Activated CD8-positive, alpha-beta T cell treated with anti-CD3 and anti-CD28 coated beads for 36 hours (primary cell): ENCODE measurements around the gene MAGEF1. TPM values are rescaled to one million over a fixed set of nuclear protein-coding genes. Genes with fewer than 3 reads are reported as not detected.

Experiments used
- ATAC-seq: fragments of 200-7000 bp; cut with Tn5 transposase; one replicate; pipeline ENCODE4 v1.10.0; 2021; ENCODE audit warnings: mild to moderate bottlenecking, moderate library complexity
- CTCF ChIA-PET: fragments of 350-600 bp; sonication (Branson Sonifier 250); formaldehyde crosslinking; loops from one replicate; lab custom pipeline; 2021; ENCODE audit warnings: antibody characterized with exemption; lab: Charles Lee
- POLR2A ChIA-PET: fragments of 350-600 bp; sonication (Branson Sonifier 250); formaldehyde crosslinking; loops from one replicate; lab custom pipeline; 2021; ENCODE audit warnings: antibody characterized with exemption; lab: Charles Lee
- DNase-seq: peaks from one replicate; pipeline ENCODE4 v3.0.0-alpha.2; 2020
- H3K27ac Mint-ChIP-seq: one replicate; pipeline ENCODE4 v1.8.0; 2021; ENCODE audit warnings: mild to moderate bottlenecking, mixed read lengths
- H3K27me3 Mint-ChIP-seq: one replicate; pipeline ENCODE4 v1.8.0; 2021; ENCODE audit warnings: mixed read lengths
- H3K36me3 Mint-ChIP-seq: one replicate; pipeline ENCODE4 v1.8.0; 2021; ENCODE audit warnings: low read depth, mixed read lengths
- H3K4me1 Mint-ChIP-seq: one replicate; pipeline ENCODE4 v1.8.0; 2021; ENCODE audit warnings: low read depth, mixed read lengths
- H3K4me3 Mint-ChIP-seq: one replicate; pipeline ENCODE4 v1.8.0; 2021; ENCODE audit warnings: mild to moderate bottlenecking, moderate library complexity, mixed read lengths
- H3K9me3 Mint-ChIP-seq: one replicate; pipeline ENCODE4 v1.8.0; 2021; ENCODE audit warnings: mixed read lengths
- intact Hi-C: fragments of 100-400 bp; cut with micrococcal nuclease; formaldehyde crosslinking; loops from one replicate; pipeline ENCODE4 v1.10.0; 2022
- total RNA-seq, 2 experiments: library from RNA; stranded (reverse); gene quantifications; one replicate each; pipeline ENCODE4 v1.2.3, GENCODE V29; 2021
- TF ChIP-seq, protein P1 (sequence below): fragments of 200-600 bp; IDR thresholded peaks from one replicate; pipeline ENCODE4 v1.8.0; 2022; ENCODE audit warnings: antibody characterized with exemption, mild to moderate bottlenecking

Gene MAGEF1
- total RNA-seq, 2 experiments from 2014 or later, result 19.2 to 19.3 TPM

DNA sequence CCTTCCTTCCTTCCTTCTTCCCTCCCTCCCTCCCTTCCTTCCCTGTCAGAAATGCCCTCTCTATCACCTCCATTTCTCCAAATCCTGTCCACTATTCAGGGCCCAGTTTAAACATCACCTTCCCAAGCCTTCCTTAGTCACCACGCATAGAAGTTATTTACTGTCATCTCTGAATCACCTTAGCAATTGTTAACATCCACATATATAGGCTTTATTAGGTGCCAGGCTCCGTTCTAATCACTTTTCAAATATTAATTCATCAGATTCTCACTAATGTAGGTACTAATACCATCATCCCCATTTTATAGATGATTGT, 1.1 kb upstream of the MAGEF1 start:
- DNase-seq, result no peak
- Mint-ChIP-seq H3K9me3 (no peaks in the 10 kb centered on the region), H3K27ac (no peak overlapping the region), H3K4me1 (peaks cover 22% of the 10 kb centered on the region), H3K27me3 (no peaks in the 10 kb centered on the region), H3K36me3 (peaks cover 22% of the 10 kb centered on the region), H3K4me3 (no peak overlapping the region)
- CTCF ChIA-PET, result interaction anchor here (1.2 to 2.6 kb wide), 4 partner anchors 12 to 168 kb away, joined by 3 to 15 read pairs (median 6); partner anchors contain the start of gene EPHB3
- ATAC-seq, result no peak
- intact Hi-C loops, result loop anchor here (5.0 kb wide), 1 partner anchor 141 kb away; no protein-coding TSS in a partner anchor
- POLR2A ChIA-PET, result interaction anchor here (1.0 kb wide), 1 partner anchor 25 kb away, joined by 5 read pairs; no protein-coding TSS in a partner anchor
- TF ChIP-seq, protein P1, sequence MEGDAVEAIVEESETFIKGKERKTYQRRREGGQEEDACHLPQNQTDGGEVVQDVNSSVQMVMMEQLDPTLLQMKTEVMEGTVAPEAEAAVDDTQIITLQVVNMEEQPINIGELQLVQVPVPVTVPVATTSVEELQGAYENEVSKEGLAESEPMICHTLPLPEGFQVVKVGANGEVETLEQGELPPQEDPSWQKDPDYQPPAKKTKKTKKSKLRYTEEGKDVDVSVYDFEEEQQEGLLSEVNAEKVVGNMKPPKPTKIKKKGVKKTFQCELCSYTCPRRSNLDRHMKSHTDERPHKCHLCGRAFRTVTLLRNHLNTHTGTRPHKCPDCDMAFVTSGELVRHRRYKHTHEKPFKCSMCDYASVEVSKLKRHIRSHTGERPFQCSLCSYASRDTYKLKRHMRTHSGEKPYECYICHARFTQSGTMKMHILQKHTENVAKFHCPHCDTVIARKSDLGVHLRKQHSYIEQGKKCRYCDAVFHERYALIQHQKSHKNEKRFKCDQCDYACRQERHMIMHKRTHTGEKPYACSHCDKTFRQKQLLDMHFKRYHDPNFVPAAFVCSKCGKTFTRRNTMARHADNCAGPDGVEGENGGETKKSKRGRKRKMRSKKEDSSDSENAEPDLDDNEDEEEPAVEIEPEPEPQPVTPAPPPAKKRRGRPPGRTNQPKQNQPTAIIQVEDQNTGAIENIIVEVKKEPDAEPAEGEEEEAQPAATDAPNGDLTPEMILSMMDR, result no peak

DNA sequence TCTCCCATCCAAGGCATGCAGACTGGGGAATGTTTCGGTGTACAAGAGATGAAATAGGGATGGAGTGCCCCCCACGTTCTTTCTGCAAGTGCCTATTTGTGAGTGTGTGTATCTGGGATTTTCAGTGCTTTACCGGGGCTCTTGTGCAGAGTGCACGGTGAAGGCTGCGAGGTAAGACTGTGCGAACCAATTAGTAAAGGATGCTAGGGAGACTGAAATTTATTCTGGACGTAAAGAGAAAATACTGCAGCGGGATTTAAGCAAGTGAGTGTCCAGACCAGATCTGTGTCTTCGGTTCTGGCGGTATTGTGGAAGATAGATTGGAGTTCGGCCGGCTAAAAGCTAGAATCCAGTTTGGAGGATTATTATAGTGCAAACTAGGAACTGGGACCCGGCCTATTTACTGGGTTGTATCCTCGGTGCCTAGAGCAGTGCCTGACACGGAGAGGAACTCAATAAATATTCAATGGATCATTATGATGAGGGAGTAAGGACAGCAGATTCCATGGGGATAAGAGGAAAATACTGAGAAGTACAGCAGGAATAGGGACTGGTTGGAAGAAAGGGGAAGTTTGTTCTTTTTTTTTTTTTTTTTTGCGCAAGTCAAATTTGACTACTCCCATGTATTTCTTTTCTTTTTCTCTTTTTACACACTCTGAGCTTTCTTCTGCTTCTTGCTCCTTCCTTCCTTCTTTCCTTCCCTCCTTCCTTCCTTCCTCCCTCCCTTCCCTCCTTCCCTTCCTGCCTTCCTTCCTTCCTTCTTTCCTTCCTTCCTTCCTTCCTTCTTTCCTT, 580 bp upstream of the MAGEF1 start:
- H3K27ac Mint-ChIP-seq, result peak overlapping the region; percentile 89
- intact Hi-C loops, result loop anchor here (5.0 kb wide), 1 partner anchor 140 kb away; no protein-coding TSS in a partner anchor
- H3K9me3 Mint-ChIP-seq, result peaks cover 2% of the 10 kb centered on the region
- POLR2A ChIA-PET, result interaction anchor here (1.0 kb wide), 1 partner anchor 24 kb away, joined by 5 read pairs; no protein-coding TSS in a partner anchor
- H3K4me1 Mint-ChIP-seq, result peaks cover 22% of the 10 kb centered on the region
- ATAC-seq, result peak; percentile 50
- no peak for DNase-seq
- TF ChIP-seq, protein P1, result no peak
- H3K36me3 Mint-ChIP-seq, result peaks cover 26% of the 10 kb centered on the region
- H3K4me3 Mint-ChIP-seq, result peak overlapping the region; percentile 85
- H3K27me3 Mint-ChIP-seq, result no peaks in the 10 kb centered on the region
- CTCF ChIA-PET, result interaction anchor here (1.2 to 2.2 kb wide), 2 partner anchors 151 to 156 kb away, joined by 3 to 8 read pairs; partner anchors contain the start of gene EPHB3

DNA sequence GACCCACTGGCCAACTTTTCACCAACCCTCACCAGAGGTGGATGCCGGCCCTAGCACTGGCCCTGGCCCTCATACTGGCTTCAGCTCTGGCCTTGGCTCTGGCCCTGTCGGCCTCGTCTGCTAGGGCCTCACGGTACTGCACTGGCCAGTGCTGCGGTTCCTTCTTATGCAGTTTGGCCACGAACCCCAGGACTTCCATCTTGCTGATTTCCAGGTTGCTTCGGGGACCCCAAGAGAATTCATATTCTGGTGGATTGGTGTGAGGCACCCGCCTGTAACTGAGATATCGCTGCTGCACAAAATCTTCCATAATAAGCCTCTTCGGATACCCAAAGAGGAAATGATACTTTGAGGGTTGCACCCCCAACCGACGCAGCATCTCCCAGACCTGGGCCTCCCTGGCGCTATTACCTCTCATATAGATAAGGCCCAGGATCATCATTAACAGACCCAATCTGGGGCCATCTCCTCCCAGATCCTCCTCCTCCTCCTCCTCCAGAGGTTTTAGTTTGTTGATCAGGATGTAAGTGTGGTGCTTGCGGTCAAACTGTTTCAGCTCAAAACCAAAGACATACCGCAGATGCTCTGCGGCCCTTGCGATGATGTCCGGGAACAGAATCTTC, 883 bp downstream of the MAGEF1 start:
- POLR2A ChIA-PET, result interaction anchor here (1.0 kb wide), 1 partner anchor 80 kb away, joined by 3 read pairs; no protein-coding TSS in a partner anchor
- Mint-ChIP-seq H3K4me1 (peaks cover 29% of the 10 kb centered on the region), H3K36me3 (peaks cover 34% of the 10 kb centered on the region), H3K4me3 (peak overlapping the region; percentile 85), H3K27ac (peak overlapping the region; percentile 89), H3K9me3 (peaks cover 10% of the 10 kb centered on the region), H3K27me3 (no peaks in the 10 kb centered on the region)
- ATAC-seq (peak; percentile 28), DNase-seq (peak; percentile 55)
- TF ChIP-seq, protein P1, result no peak
- intact Hi-C loops, result loop anchor here (5.0 kb wide), 1 partner anchor 139 kb away; no protein-coding TSS in a partner anchor
- CTCF ChIA-PET, result interaction anchor here (0.6 to 3.1 kb wide), 2 partner anchors 150 to 422 kb away, joined by 3 to 12 read pairs; partner anchors contain the start of gene EPHB3

DNA sequence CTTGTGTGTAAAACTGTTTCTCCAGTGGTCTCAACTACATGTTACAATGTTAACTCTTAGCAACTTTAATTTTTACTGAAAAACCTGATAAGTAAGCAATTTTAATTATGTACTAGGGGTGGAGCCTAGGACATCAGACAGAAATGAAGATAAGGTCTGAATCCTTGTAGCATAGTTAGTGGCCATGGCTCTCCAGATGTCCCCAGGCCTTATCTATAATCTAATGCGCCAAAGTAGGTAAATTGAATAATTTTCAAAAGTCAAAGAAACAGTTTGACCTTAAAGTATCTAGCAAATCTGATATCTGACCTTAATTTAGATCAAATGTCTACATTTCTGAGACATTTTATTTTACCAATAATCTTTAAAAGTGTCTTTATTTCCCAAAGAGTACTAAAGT, 8.2 kb downstream of the MAGEF1 start:
- Mint-ChIP-seq H3K9me3 (peaks cover 12% of the 10 kb centered on the region), H3K4me3 (no peak overlapping the region), H3K27me3 (no peaks in the 10 kb centered on the region), H3K36me3 (peaks cover 18% of the 10 kb centered on the region), H3K27ac (no peak overlapping the region), H3K4me1 (peaks cover 9% of the 10 kb centered on the region)
- POLR2A ChIA-PET, result no interaction called here
- no peak for ATAC-seq
- CTCF ChIA-PET, result no interaction called here
- DNase-seq, result no peak
- TF ChIP-seq, protein P1, result no peak
- intact Hi-C loops, result no loop called here
